ENCODE results near the gene SPAG6.
A peak's percentile ranks its signal among the peaks of the same experiment; 100 is the strongest.
"Not testable (repeated sequence)": the region's sequence is repeated elsewhere in the genome, so short reads cannot be mapped to it uniquely, and the experiment has no call there.

SPAG6 gene

GRCh38 chr10:22345301-22346095 is at the start of gene SPAG6:
Gene SPAG6, plus strand, starts transcription at chr10:22345496. Its CDS starts 116 bp downstream, at chr10:22345612.
- DNase-seq: no peak

- no peak for DNase-seq
Observed at GRCh38 chr10:22301193-22301592, 44.1 kb upstream of the SPAG6 start.

GRCh38 chr10:22303461-22303860 is 41.8 kb upstream of the SPAG6 start:
- DNase-seq: no peak

GRCh38 chr10:22305721-22306120 is 39.6 kb upstream of the SPAG6 start:
- no peak for DNase-seq

- no peak for DNase-seq
Observed at GRCh38 chr10:22308390-22308789, 36.9 kb upstream of the SPAG6 start.

- no peak for DNase-seq
Observed at GRCh38 chr10:22309180-22310000, 35.9 kb upstream of the SPAG6 start.

GRCh38 chr10:22310012-22310411 is 35.3 kb upstream of the SPAG6 start:
- DNase-seq: not testable (repeated sequence)

GRCh38 chr10:22310928-22311327 is 34.4 kb upstream of the SPAG6 start:
- DNase-seq: no peak

- no peak for DNase-seq
Observed at GRCh38 chr10:22314852-22315251, 30.4 kb upstream of the SPAG6 start.

GRCh38 chr10:22315455-22316285 is 29.6 kb upstream of the SPAG6 start:
- no peak for DNase-seq

- peak; percentile 85 for DNase-seq
Observed at GRCh38 chr10:22316286-22317075, 28.8 kb upstream of the SPAG6 start, which contains the start of gene COMMD3. Gene COMMD3, plus strand, starts transcription at chr10:22316388. Its CDS starts 30 bp downstream, at chr10:22316418.

GRCh38 chr10:22317076-22317370 is 28.3 kb upstream of the SPAG6 start:
- no peak for DNase-seq

GRCh38 chr10:22317771-22318565 is 27.3 kb upstream of the SPAG6 start:
- no peak for DNase-seq

- DNase-seq: no peak
Observed at GRCh38 chr10:22318772-22319171, 26.5 kb upstream of the SPAG6 start.

- DNase-seq: no peak
Observed at GRCh38 chr10:22319547-22319979, 25.7 kb upstream of the SPAG6 start.

- no peak for DNase-seq
Observed at GRCh38 chr10:22319980-22320558, 25.2 kb upstream of the SPAG6 start.

- peak; percentile 82 for DNase-seq
Observed at GRCh38 chr10:22320591-22321155, 24.6 kb upstream of the SPAG6 start, which contains the start of gene BMI1. Gene BMI1, plus strand, starts transcription at chr10:22321099. Its CDS starts 5,351 bp downstream, at chr10:22326450.

- DNase-seq: peak; percentile 63
Observed at GRCh38 chr10:22321156-22321923, 24.0 kb upstream of the SPAG6 start.

- no peak for DNase-seq
Observed at GRCh38 chr10:22321924-22322640, 23.2 kb upstream of the SPAG6 start.
